ENCODE results near the gene MACROD1.
A peak's percentile ranks its signal among the peaks of the same experiment; 100 is the strongest.

MACROD1 gene

DNA sequence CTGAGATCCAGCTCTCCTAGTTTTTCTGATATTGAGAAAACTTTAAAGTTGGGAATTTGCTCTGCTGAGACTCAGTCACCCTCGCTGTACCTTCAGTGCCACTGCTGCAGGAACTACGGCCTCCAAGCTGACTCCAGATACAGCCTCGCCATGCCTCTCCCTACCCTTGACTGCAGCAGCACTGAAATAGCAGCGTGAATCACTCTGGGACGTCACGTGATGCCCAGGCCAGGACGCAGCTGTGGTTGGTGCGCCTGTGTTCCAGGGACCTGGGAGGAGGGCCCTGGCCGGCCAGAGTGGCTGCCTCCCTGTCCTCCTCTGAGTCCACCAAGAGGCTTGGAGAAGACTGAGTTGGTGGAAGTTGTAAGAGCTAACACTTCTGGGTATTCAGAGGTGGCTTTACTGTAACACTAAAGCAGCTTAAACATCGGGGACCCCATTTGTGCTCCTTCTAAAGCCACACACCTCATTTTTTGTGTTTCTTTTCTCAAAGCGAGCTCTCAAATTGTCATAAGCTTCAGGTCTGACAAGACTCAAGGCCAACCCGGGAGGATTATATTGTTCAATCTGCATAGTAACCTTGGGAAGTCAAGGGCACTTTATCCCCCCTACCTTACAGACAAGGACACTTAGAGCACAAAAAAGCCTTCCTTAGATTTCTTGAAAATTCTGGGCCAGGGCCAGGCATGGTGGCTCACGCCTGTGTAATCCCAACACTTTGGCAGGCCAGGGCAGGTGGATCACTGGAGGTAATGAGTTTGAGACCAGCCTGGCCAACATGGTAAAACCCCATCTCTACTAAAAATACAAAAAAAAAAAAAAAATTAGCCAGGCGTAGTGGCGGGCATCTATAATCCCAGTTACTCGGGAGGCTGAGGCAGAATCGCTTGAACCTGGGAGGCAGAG is 15.8 kb upstream of the MACROD1 start:
- Histone ChIP-seq H4K8ac (ENCODE audit: low read depth, low read length) (peak overlapping the region; percentile 68), H3K9ac (ENCODE audit: low read length) (no peak overlapping the region), H4K91ac (ENCODE audit: low read depth, low read length) (no peak overlapping the region), H3K23ac (ENCODE audit: low read length) (no peak overlapping the region), H4K12ac (ENCODE audit: low read depth, low read length) (no peak overlapping the region), H3K27me3 (ENCODE audit: insufficient read depth, low read length) (no peaks in the 10 kb centered on the region), H3K14ac (ENCODE audit: low read length) (no peak overlapping the region), H2BK12ac (ENCODE audit: low read length) (no peak overlapping the region), H2AFZ (ENCODE audit: insufficient read depth, low read length, poor library complexity) (no peak overlapping the region), H3K79me2 (ENCODE audit: control insufficient read depth, insufficient read depth, low read length, poor library complexity) (peaks cover 9% of the 10 kb centered on the region), H3K4ac (ENCODE audit: low read depth, low read length) (no peak overlapping the region), H3K4me1 (ENCODE audit: control insufficient read depth in 1 of 2, insufficient read depth in 2 of 2, low read length in 2 of 2) (peaks cover 0 to 2% of the 10 kb centered on the region in 2 experiments), H3K27ac (ENCODE audit: low read depth, low read length) (no peak overlapping the region), H2BK120ac (ENCODE audit: insufficient read depth, low read length, poor library complexity) (no peak overlapping the region), H3K4me3 (ENCODE audit: low read depth, low read length) (no peak overlapping the region), H3K36me3 (ENCODE audit: control insufficient read depth in 1 of 2, insufficient read depth in 2 of 2, low read length in 2 of 2) (no peaks in the 10 kb centered on the region), H3K4me2 (ENCODE audit: low read length) (peak overlapping the region; percentile 17), H2AK5ac (ENCODE audit: low read length) (no peak overlapping the region), H3K79me1 (ENCODE audit: low read length) (peaks cover 10% of the 10 kb centered on the region), H2BK5ac (ENCODE audit: low read depth, low read length, poor library complexity) (no peak overlapping the region), H3K9me3 (ENCODE audit: insufficient read depth, low read depth, low read length) (peaks cover 3% of the 10 kb centered on the region), H3K18ac (ENCODE audit: low read length) (no peak overlapping the region)
- no CpG with 5 or more reads among the region's 17 CpGs for WGBS (ENCODE audit: extremely low coverage, insufficient coverage, insufficient read length)
- DNase-seq = peak; percentile 83 to 88

DNA sequence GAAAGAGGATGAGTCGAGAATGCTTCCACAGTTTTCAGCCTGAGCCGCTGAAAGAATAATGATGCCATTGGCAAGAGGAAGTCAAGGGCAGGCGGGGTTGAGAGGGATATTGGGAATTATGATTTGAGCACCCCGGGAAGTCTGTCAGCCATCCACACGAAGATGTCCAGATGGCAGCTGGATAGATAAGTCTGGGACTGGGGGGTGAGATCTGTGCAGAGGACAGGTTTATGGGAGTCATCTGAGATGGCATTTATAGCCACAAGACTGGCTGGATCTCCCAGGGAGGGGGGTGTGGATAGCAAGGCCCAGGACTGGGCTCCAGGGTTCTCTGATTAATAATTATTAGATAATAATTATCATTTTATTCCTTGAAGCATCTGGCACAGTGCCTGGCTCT is 15.0 kb upstream of the MACROD1 start:
- no peak overlapping the region for H2BK12ac ChIP-seq (ENCODE audit: low read length)
- no peak overlapping the region for H4K12ac ChIP-seq (ENCODE audit: low read depth, low read length)
- no peak overlapping the region for H2BK5ac ChIP-seq (ENCODE audit: low read depth, low read length, poor library complexity)
- no peak overlapping the region for H3K14ac ChIP-seq (ENCODE audit: low read length)
- H2AK5ac ChIP-seq (ENCODE audit: low read length) = no peak overlapping the region
- H3K27me3 ChIP-seq (ENCODE audit: insufficient read depth, low read length) = no peaks in the 10 kb centered on the region
- H2BK120ac ChIP-seq (ENCODE audit: insufficient read depth, low read length, poor library complexity) = no peak overlapping the region
- no peak overlapping the region for H3K18ac ChIP-seq (ENCODE audit: low read length)
- no peak overlapping the region for H4K8ac ChIP-seq (ENCODE audit: low read depth, low read length)
- H2AFZ ChIP-seq (ENCODE audit: insufficient read depth, low read length, poor library complexity) = no peak overlapping the region
- no peak overlapping the region for H3K27ac ChIP-seq (ENCODE audit: low read depth, low read length)
- H3K36me3 ChIP-seq (ENCODE audit: control insufficient read depth in 1 of 2, insufficient read depth in 2 of 2, low read length in 2 of 2) = no peaks in the 10 kb centered on the region
- H3K4me3 ChIP-seq (ENCODE audit: low read depth, low read length) = no peak overlapping the region
- H3K4ac ChIP-seq (ENCODE audit: low read depth, low read length) = no peak overlapping the region
- H3K9me3 ChIP-seq (ENCODE audit: insufficient read depth, low read depth, low read length) = peaks cover 4% of the 10 kb centered on the region
- no peak for DNase-seq
- H3K4me1 ChIP-seq (ENCODE audit: control insufficient read depth in 1 of 2, insufficient read depth in 2 of 2, low read length in 2 of 2) = peaks cover 0 to 2% of the 10 kb centered on the region in 2 experiments
- H3K9ac ChIP-seq (ENCODE audit: low read length) = no peak overlapping the region
- WGBS (ENCODE audit: extremely low coverage, insufficient coverage, insufficient read length) = no CpG with 5 or more reads among the region's 5 CpGs
- no peak overlapping the region for H3K23ac ChIP-seq (ENCODE audit: low read length)
- H3K4me2 ChIP-seq (ENCODE audit: low read length) = no peak overlapping the region
- H4K91ac ChIP-seq (ENCODE audit: low read depth, low read length) = no peak overlapping the region
- peaks cover 9% of the 10 kb centered on the region for H3K79me1 ChIP-seq (ENCODE audit: low read length)
- peaks cover 6% of the 10 kb centered on the region for H3K79me2 ChIP-seq (ENCODE audit: control insufficient read depth, insufficient read depth, low read length, poor library complexity)

DNA sequence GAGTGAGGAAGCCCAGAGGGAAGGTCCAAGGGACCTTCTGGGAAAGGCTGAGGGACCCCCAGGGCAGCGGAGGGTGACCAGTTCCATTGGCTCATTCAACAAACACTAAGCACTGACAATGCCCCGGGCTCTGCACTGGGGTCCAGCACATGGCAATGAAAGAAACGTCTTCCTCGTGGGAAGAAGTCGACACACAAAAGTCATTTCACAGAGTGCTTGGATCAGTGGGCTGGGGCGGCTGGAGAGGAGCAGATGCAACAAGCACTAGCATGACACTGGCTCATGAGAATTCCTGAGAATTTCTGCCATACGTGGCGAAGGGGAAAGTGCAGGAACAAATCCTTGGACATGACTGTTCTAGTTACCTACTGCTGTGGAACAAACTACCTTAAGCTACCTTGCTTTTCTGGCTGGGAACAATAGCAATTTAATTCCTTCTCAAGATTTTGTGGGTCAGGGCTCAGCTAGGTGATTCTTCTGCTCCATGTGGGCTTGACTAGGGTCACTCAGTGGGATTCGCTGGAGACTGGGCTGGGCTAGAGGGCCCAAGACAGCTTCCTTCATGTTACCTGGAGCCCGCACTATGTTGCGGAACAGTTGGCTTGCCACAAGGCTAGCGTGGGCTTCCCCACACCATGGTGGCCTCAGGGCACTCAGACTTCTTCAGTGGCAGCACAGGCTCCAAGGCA is 13.2 kb upstream of the MACROD1 start:
- H3K18ac ChIP-seq (ENCODE audit: low read length) = no peak overlapping the region
- peaks cover 2% of the 10 kb centered on the region for H3K79me1 ChIP-seq (ENCODE audit: low read length)
- H2BK5ac ChIP-seq (ENCODE audit: low read depth, low read length, poor library complexity) = no peak overlapping the region
- no peak overlapping the region for H2AK5ac ChIP-seq (ENCODE audit: low read length)
- no peak for DNase-seq
- no peak overlapping the region for H3K9ac ChIP-seq (ENCODE audit: low read length)
- WGBS (ENCODE audit: extremely low coverage, insufficient coverage, insufficient read length) = no CpG with 5 or more reads among the region's 12 CpGs
- no peak overlapping the region for H2BK120ac ChIP-seq (ENCODE audit: insufficient read depth, low read length, poor library complexity)
- H3K23ac ChIP-seq (ENCODE audit: low read length) = no peak overlapping the region
- H4K91ac ChIP-seq (ENCODE audit: low read depth, low read length) = no peak overlapping the region
- no peak overlapping the region for H3K4me2 ChIP-seq (ENCODE audit: low read length)
- H3K9me3 ChIP-seq (ENCODE audit: insufficient read depth, low read depth, low read length) = peaks cover 4% of the 10 kb centered on the region
- H2BK12ac ChIP-seq (ENCODE audit: low read length) = no peak overlapping the region
- no peak overlapping the region for H3K27ac ChIP-seq (ENCODE audit: low read depth, low read length)
- no peaks in the 10 kb centered on the region for H3K36me3 ChIP-seq (ENCODE audit: control insufficient read depth in 1 of 2, insufficient read depth in 2 of 2, low read length in 2 of 2)
- H2AFZ ChIP-seq (ENCODE audit: insufficient read depth, low read length, poor library complexity) = no peak overlapping the region
- no peak overlapping the region for H3K4ac ChIP-seq (ENCODE audit: low read depth, low read length)
- H3K4me1 ChIP-seq (ENCODE audit: control insufficient read depth in 1 of 2, insufficient read depth in 2 of 2, low read length in 2 of 2) = peaks cover 0 to 2% of the 10 kb centered on the region in 2 experiments
- peaks cover 2% of the 10 kb centered on the region for H3K79me2 ChIP-seq (ENCODE audit: control insufficient read depth, insufficient read depth, low read length, poor library complexity)
- H4K12ac ChIP-seq (ENCODE audit: low read depth, low read length) = no peak overlapping the region
- H3K4me3 ChIP-seq (ENCODE audit: low read depth, low read length) = no peak overlapping the region
- no peak overlapping the region for H3K14ac ChIP-seq (ENCODE audit: low read length)
- no peaks in the 10 kb centered on the region for H3K27me3 ChIP-seq (ENCODE audit: insufficient read depth, low read length)
- no peak overlapping the region for H4K8ac ChIP-seq (ENCODE audit: low read depth, low read length)

DNA sequence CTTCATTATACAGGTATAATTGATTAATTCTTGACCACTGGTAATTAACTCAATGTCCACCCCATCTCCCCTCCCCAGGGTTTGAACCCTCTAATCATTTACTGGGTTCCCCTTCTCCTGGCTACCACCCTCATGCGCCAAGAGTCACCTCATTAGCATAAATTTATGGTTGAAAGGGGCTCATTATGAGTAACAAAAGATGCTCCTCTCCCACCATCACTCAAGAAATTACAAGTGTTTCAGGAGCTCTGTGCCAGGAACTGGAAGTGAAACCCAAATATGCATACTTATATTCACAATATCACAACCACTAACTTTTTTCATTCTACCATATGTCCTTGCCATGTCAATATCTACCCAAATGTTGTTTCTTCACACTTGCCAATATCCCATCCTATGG is 12.3 kb upstream of the MACROD1 start:
- no peak overlapping the region for H4K8ac ChIP-seq (ENCODE audit: low read depth, low read length)

More for the DNA sequence above, 12.3 kb upstream of the MACROD1 start:
- Histone ChIP-seq H4K12ac (ENCODE audit: low read depth, low read length) (no peak overlapping the region), H3K23ac (ENCODE audit: low read length) (no peak overlapping the region), H3K4ac (ENCODE audit: low read depth, low read length) (no peak overlapping the region), H3K18ac (ENCODE audit: low read length) (no peak overlapping the region), H3K14ac (ENCODE audit: low read length) (no peak overlapping the region), H3K36me3 (ENCODE audit: control insufficient read depth in 1 of 2, insufficient read depth in 2 of 2, low read length in 2 of 2) (no peaks in the 10 kb centered on the region), H3K27me3 (ENCODE audit: insufficient read depth, low read length) (no peaks in the 10 kb centered on the region), H3K27ac (ENCODE audit: low read depth, low read length) (no peak overlapping the region), H2BK12ac (ENCODE audit: low read length) (no peak overlapping the region), H3K9ac (ENCODE audit: low read length) (no peak overlapping the region), H3K4me1 (ENCODE audit: control insufficient read depth in 1 of 2, insufficient read depth in 2 of 2, low read length in 2 of 2) (peaks cover 0 to 2% of the 10 kb centered on the region in 2 experiments), H2BK5ac (ENCODE audit: low read depth, low read length, poor library complexity) (no peak overlapping the region), H3K4me2 (ENCODE audit: low read length) (no peak overlapping the region), H2BK120ac (ENCODE audit: insufficient read depth, low read length, poor library complexity) (no peak overlapping the region), H2AFZ (ENCODE audit: insufficient read depth, low read length, poor library complexity) (no peak overlapping the region), H3K9me3 (ENCODE audit: insufficient read depth, low read depth, low read length) (peaks cover 7% of the 10 kb centered on the region), H3K4me3 (ENCODE audit: low read depth, low read length) (no peak overlapping the region), H4K91ac (ENCODE audit: low read depth, low read length) (no peak overlapping the region), H3K79me2 (ENCODE audit: control insufficient read depth, insufficient read depth, low read length, poor library complexity) (no peaks in the 10 kb centered on the region), H3K79me1 (ENCODE audit: low read length) (peaks cover 2% of the 10 kb centered on the region), H2AK5ac (ENCODE audit: low read length) (no peak overlapping the region)
- no CpG with 5 or more reads among the region's 1 CpG for WGBS (ENCODE audit: extremely low coverage, insufficient coverage, insufficient read length)
- DNase-seq = no peak

Measured in trophoblast cell (in vitro differentiated cells and primary cell).